Superior temporal gyrus (tissue), 1 donor: ENCODE data around the gene GPN3.
"Not testable (repeated sequence)": the region's sequence is repeated elsewhere in the genome, so short reads cannot be mapped to it uniquely, and the experiment has no call there.

Experiments
- DNase-seq: peaks from one replicate; pipeline ENCODE4 v3.0.0-alpha.2; 2016; ENCODE audit errors: extremely low spot score

GPN3 gene

GRCh38 chr12:110468214-110469048, at the start of gene GPN3, which contains the start of gene FAM216A:
GPN3 (minus strand) TSS chr12:110468257; CDS start chr12:110468203, 54 bp downstream.
FAM216A (plus strand) TSS chr12:110468845; CDS start chr12:110468876, 31 bp downstream.
- DNase-seq, result peak; percentile 99

GRCh38 chr12:110516995-110517394, 48.9 kb upstream of the GPN3 start:
- DNase-seq, result no peak

- no peak for DNase-seq
Observed at GRCh38 chr12:110514363-110514762, 46.3 kb upstream of the GPN3 start.

- DNase-seq, result no peak
Observed at GRCh38 chr12:110513842-110514241, 45.8 kb upstream of the GPN3 start.

GRCh38 chr12:110508071-110508586, 40.1 kb upstream of the GPN3 start:
- DNase-seq, result no peak

GRCh38 chr12:110505332-110505731, 37.3 kb upstream of the GPN3 start:
- no peak for DNase-seq

GRCh38 chr12:110503432-110503831, 35.4 kb upstream of the GPN3 start:
- no peak for DNase-seq

GRCh38 chr12:110501752-110502738, 34.0 kb upstream of the GPN3 start, which contains the start of the genes RAD9B and VPS29:
RAD9B (plus strand) TSS chr12:110502331; CDS start chr12:110502338, 7 bp downstream.
VPS29 (minus strand) TSS chr12:110502111; CDS start chr12:110502051, 60 bp downstream.
- DNase-seq, result peak; percentile 99

GRCh38 chr12:110501399-110501751, 33.3 kb upstream of the GPN3 start:
- DNase-seq, result peak; percentile 40

GRCh38 chr12:110498984-110499706, 31.1 kb upstream of the GPN3 start:
- no peak for DNase-seq

- DNase-seq, result no peak
Observed at GRCh38 chr12:110475426-110475825, 7.4 kb upstream of the GPN3 start.

GRCh38 chr12:110467847-110468213, 227 bp downstream of the GPN3 start:
- no peak for DNase-seq

GRCh38 chr12:110466791-110467190, 1.3 kb downstream of the GPN3 start:
- DNase-seq, result no peak

- DNase-seq, result not testable (repeated sequence)
Observed at GRCh38 chr12:110465765-110466164, 2.3 kb downstream of the GPN3 start.

- DNase-seq, result no peak
Observed at GRCh38 chr12:110465024-110465423, 3.0 kb downstream of the GPN3 start.

- DNase-seq, result not testable (repeated sequence)
Observed at GRCh38 chr12:110461189-110461588, 6.9 kb downstream of the GPN3 start.

- peak; percentile 42 for DNase-seq
Observed at GRCh38 chr12:110458756-110459155, 9.3 kb downstream of the GPN3 start.

- no peak for DNase-seq
Observed at GRCh38 chr12:110453569-110454296, 14.3 kb downstream of the GPN3 start.

GRCh38 chr12:110451263-110451662, 16.8 kb downstream of the GPN3 start:
- DNase-seq, result no peak

- DNase-seq, result peak; percentile 97
Observed at GRCh38 chr12:110449799-110450497, 18.1 kb downstream of the GPN3 start, which contains the start of gene ARPC3. ARPC3 (minus strand) TSS chr12:110450337; CDS start chr12:110450260, 77 bp downstream.
